Measurements from ENCODE around the gene TRIO. TPM values are rescaled to one million over a fixed set of nuclear protein-coding genes. Genes with fewer than 3 reads are reported as not detected.

TRIO gene
- total and polyA plus RNA-seq, 2 of the 8 experiments (the other 6 are each of a cell fraction or from before 2014, with no cell fraction given) = 35.1 to 69.1 TPM

- TF ChIP-seq CHD7 (IDR thresholded peaks at IDR 0.05; ENCODE audit: insufficient replicate concordance, low read length) = no peak
- no peak for TF ChIP-seq USF2 (IDR thresholded peaks at IDR 0.05; ENCODE audit: low read length)
Observed at GRCh38 chr5:14134083-14134482, 9.1 kb upstream of the TRIO start (continued).
